GM21367 (cell line): ENCODE data around the gene LHFPL2.
"Not testable (repeated sequence)": the region's sequence is repeated elsewhere in the genome, so short reads cannot be mapped to it uniquely, and the experiment has no call there.

ENCODE experiments used
- ATAC-seq: cut with Tn5 transposase; IDR thresholded peaks from one replicate; pipeline ENCODE4 v1.9.1; 2021; ENCODE audit not compliant: unreplicated experiment

Gene LHFPL2

DNA sequence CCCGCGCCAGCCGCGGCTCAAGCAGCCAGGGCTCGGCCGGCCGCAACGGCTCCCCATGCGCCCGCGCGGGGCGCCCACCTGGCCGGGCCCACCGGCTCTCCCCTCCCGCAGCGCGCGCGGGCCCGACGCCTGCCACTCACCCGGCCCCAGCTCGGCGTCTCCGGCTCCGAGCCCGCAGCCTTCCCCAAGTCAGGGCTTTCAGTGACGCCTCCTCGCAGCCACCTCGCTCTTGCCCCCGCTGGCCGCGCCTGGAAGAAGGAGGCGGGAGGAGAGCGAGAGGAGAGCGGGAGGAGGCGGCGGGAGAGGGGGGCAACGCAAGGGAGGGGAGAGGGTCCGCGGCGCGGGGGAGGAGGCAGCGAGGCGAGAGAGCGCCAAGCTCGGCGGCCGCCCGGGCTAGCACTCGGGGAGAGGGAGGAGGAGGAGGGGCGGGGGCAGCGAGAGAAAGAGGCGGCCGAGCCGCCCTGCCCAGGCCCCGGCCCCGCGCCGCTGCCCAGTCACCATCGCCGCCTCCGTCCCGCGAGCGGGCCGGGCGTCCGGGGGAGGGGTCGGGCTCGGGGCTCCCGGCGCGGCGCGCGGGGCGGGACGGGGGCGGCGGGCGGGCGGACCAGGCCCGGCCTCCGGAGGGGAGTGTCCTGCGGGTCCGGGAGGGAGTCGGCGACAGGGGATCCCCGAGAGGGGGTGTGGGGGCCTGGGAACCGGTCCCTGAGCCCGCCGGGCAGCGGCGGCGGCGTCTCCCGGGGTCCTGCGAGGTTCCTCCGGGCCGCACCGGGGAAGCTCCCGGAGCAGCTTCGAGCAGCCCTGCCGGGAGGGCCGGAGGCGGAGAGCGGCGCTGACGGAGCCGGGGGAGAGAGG lies at the start of gene LHFPL2:
TSS of gene LHFPL2 (minus strand) at position 414 of the 852 bp plus-strand sequence. CDS start 138,559 bp downstream, outside the sequence.
- no peak for ATAC-seq

- ATAC-seq = no peak
Measured at GRCh38 chr5:78696637-78697036, 48.1 kb upstream of the LHFPL2 start.

DNA sequence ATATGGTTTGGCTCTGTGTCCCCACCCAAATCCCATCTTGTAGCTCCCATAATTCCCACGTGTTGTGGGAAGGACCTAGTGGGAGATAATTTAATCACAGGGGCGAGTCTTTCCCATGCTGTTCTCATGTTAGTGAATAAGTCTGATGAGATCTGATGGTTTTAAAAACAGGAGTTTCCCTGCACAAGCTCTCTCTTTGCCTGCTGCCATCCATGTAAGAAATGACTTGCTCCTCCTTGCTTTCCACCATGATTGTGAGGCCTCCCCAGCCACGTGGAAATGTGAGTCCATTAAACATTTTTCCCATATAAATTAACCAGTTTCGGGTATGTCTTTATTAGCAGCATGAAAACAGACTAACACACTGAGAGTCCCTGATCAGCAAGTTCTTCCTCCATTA lies 47.5 kb upstream of the LHFPL2 start:
- ATAC-seq = not testable (repeated sequence)

- ATAC-seq = no peak
Measured at GRCh38 chr5:78693339-78693738, 44.8 kb upstream of the LHFPL2 start.

- no peak for ATAC-seq
Measured at GRCh38 chr5:78691084-78691960, 42.8 kb upstream of the LHFPL2 start.

DNA sequence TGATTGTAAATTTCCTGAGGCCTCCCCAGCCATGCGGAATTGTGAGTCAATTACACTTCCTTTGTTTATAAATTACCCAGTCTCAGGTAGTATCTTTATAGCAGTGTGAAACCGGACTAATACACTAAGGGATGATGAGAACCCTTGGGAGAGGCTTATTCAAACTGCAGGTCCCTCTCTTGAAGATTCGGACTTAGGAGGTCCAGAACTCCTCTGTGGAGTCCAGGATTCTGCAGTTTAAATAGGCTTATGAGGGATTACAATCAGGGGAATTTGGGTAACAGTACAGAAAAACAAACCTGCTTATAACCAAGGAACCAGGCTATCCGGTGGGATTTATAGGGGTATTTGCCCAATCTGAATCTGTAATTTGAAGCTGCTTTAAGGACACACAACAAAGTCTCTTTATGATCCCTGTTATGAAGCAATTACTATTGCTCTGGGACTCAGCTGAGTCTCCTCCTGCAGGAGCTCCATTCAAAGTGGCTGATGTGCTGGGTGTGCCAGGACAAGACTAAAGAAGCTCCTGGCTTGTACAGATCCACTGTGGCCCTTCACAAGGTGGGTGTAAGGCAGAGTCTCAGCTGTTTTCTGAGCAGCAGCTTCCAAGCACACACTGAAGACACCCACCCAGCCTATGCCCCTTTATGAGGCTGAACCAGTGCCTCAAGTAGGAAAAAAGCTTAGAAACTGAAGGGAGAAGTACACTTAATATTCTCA lies 41.8 kb upstream of the LHFPL2 start:
- ATAC-seq = no peak

GRCh38 chr5:78689540-78690252 lies 41.1 kb upstream of the LHFPL2 start:
- ATAC-seq = no peak

GRCh38 chr5:78687514-78687913 lies 38.9 kb upstream of the LHFPL2 start:
- ATAC-seq = not testable (repeated sequence)

GRCh38 chr5:78683905-78684304 lies 35.3 kb upstream of the LHFPL2 start:
- ATAC-seq = not testable (repeated sequence)

- no peak for ATAC-seq
Measured at GRCh38 chr5:78679905-78680304, 31.3 kb upstream of the LHFPL2 start.

GRCh38 chr5:78677777-78678668 lies 29.5 kb upstream of the LHFPL2 start:
- ATAC-seq = no peak

DNA sequence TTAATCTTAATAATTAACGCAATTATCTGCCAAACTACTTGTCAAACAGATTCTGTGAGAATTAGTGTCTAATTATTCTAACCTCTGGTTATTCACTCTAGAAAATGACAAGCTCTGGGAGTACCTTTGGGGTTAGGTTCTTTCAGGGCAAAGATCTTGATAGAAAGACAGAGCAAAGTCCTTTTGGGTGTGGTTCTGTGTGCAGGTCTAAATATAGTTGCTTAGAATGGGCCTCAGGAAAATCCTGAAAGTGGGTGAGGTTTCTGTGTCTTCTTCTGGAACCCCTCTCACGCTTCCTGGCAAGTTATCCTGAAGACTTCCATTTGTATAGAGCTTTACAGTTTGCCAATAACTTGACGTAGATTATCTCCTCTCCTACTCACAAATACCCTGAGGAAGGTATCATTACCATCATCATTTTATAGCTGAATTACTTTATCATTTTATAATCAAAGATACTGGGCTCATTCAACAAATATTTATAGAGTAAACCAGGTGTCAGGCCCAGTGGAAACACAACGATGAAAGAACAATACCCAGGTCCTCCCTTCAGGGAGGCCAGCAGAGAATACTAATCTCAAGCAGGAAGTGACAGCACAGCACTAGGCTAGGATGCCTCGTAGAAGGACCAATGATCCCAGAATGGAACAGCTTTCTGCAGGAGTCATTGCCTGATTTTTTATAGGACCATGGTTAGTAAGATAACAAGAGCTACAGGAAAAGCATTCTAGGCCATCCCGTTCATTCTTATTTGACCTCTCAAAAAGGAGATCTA lies 27.6 kb upstream of the LHFPL2 start:
- no peak for ATAC-seq

DNA sequence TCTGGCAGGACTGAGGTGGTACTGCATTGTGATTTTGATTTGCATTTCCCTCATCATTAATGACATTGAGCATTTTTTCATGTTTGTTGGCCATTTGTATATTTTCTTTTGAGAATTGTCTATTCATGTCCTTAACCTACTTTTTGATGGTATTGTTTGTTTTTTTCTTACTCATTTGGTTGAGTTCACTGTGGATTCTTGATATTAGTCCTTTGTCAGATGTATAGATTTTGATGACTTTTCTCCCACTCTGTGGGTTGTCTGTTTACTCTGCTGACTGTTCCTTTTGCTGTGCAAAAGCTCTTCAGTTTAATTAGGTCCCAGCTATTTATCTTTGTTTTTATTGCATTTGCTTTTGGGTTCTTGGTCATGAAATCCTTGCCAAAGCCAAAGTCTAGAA lies 25.3 kb upstream of the LHFPL2 start:
- ATAC-seq = not testable (repeated sequence)

DNA sequence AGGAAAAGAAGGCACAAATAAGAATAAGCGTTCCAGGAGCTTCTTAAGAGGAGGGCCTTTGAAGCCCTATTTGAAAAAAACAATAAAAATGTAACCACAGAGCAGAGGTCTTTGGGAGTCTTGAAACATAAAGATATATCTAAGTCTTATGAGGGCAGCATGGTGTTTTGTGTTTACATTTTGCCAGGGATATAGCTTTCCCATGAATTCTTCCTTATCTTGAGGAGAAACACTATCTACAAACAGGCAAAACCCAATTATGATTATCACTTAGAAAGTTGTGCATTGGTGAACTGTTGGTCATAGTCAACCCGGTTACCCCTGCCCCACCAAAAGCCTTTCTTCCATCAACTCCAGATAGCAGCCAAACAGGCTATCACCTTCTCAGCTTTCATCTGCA lies 23.6 kb upstream of the LHFPL2 start:
- no peak for ATAC-seq

- no peak for ATAC-seq
Measured at GRCh38 chr5:78671609-78672008, 23.0 kb upstream of the LHFPL2 start.

DNA sequence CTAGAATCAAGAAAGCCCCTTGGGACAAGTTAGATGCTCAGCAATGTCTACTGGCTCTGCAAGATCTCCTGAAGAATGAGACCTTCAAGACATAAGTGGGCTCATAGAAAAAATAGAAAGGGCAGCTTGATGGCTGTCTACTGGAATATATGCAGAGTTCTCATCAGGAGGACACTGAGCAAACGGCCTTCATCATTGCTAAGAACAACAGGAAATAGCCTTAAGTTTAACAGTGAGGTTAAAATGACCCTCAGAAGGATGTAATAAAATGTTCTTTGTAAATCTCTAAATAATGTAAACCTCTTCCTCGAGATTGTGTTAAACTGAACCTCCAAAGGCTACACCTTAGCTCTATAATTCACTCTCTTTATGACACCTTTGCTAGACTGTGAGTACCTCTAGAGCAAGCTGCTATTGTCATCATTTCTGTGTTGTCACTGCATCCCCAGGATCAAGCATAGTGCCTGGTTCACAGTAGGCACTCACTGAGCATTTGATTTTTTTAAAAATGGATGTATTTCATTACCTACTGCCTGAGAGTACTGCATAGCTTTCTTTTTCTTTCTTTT lies 22.2 kb upstream of the LHFPL2 start:
- no peak for ATAC-seq

- no peak for ATAC-seq
Measured at GRCh38 chr5:78669331-78669730, 20.8 kb upstream of the LHFPL2 start.

DNA sequence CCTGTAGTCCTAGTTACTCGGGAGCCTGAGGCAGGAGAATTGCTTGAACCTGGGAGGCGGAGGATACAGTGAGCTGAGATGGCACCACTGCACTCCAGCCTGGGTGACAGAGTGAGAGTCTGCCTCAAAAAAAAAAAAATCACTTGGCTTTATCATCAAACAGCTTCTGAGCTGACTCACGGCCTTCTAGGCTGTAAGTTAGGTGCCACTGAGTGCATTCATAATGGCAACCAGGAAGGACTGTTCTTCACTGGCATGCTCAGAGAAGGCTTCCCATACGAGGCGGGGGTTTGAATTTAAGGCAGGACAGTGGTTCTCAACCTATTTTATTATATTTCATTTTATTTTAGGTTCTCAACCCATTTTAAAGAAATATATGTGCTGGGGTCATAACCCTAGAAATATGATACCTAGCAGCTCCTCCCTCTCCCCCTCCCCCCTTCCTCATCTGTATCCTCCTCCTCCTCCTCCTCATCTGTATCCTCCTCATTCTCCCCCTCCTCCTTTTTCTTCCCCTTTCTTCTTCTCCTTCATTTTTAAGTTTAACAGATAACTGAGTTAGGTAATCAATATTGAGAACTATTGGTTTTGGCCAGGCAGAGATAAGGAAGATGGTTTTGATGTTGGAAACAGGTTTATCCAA lies 19.0 kb upstream of the LHFPL2 start:
- no peak for ATAC-seq
